ENCODE data around the gene SLCO4A1.

SLCO4A1 gene

GRCh38 chr20:62695448-62696414 is 53.4 kb downstream of the SLCO4A1 start:
- no peak overlapping the region for H3K27ac ChIP-seq (ENCODE audit: insufficient read depth, low read length, poor library complexity, severe bottlenecking)
- H3K27me3 ChIP-seq (replicated peaks; ENCODE audit: control insufficient read depth, insufficient read depth, low read length, poor library complexity, severe bottlenecking), result no peaks in the 10 kb centered on the region
- H3K4me3 ChIP-seq (ENCODE audit: insufficient read depth, low read depth, low read length, poor library complexity, severe bottlenecking), result no peak overlapping the region
- no peak for DNase-seq
- no peaks in the 10 kb centered on the region for H3K9me3 ChIP-seq (ENCODE audit: control insufficient read depth, low read length)
- no peaks in the 10 kb centered on the region for H3K4me1 ChIP-seq (ENCODE audit: control insufficient read depth, insufficient read depth, low read length, poor library complexity, severe bottlenecking)
- H3K36me3 ChIP-seq (ENCODE audit: control insufficient read depth, insufficient read depth, low read length), result no peaks in the 10 kb centered on the region

DNA sequence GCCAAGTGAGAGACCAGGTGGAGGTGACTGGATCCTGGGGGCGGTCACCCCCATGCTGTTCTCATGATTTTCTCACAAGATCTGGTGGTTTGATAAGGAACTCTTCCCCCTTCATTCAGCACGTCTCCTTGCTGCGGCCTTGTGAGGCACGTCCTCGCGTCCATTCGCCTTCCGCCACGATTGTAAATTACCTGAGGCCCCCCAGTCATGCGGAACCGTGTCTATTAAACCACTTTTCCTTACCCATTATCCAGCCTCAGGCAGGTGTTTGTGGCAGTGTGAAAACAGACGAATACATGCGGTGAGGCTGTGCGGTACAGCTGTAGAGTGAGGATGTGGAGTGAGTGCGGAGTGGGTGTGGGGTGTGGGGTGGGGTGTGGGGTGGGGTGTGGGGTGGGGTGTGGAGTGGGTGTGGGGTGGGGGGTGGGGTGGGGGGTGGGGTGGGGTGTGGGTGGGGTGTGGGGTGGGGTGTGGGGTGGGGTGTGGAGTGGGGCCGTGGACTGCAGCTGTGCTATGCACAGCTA is 54.2 kb downstream of the SLCO4A1 start:
- Histone ChIP-seq H3K9me3 (ENCODE audit: control insufficient read depth, low read length) (no peaks in the 10 kb centered on the region), H3K27me3 (replicated peaks; ENCODE audit: control insufficient read depth, insufficient read depth, low read length, poor library complexity, severe bottlenecking) (no peaks in the 10 kb centered on the region), H3K4me3 (ENCODE audit: insufficient read depth, low read depth, low read length, poor library complexity, severe bottlenecking) (no peak overlapping the region), H3K36me3 (ENCODE audit: control insufficient read depth, insufficient read depth, low read length) (no peaks in the 10 kb centered on the region), H3K27ac (ENCODE audit: insufficient read depth, low read length, poor library complexity, severe bottlenecking) (no peak overlapping the region), H3K4me1 (ENCODE audit: control insufficient read depth, insufficient read depth, low read length, poor library complexity, severe bottlenecking) (no peaks in the 10 kb centered on the region)
- no peak for DNase-seq

DNA sequence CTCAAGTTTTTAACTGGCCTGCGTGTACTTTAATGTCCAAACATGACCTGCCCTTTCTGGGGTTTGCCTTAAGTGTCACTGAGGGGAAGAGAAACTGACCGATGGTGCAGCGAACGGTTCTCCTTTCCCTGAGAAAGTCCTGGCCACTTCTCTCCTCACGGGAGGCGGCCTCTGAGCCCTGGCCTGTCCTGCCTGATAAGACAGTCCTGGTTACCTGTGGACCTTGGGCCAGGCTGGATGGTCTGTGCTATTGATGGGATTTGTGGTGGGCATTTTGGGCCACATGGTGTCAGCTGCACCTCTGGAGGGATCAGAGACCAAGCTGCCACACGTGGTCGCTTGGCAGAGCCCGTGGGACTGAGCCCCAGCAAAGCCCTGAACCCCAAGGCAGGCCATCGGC is 54.7 kb downstream of the SLCO4A1 start:
- H3K9me3 ChIP-seq (ENCODE audit: control insufficient read depth, low read length), result no peaks in the 10 kb centered on the region
- H3K4me1 ChIP-seq (ENCODE audit: control insufficient read depth, insufficient read depth, low read length, poor library complexity, severe bottlenecking), result no peaks in the 10 kb centered on the region
- no peaks in the 10 kb centered on the region for H3K27me3 ChIP-seq (replicated peaks; ENCODE audit: control insufficient read depth, insufficient read depth, low read length, poor library complexity, severe bottlenecking)
- H3K4me3 ChIP-seq (ENCODE audit: insufficient read depth, low read depth, low read length, poor library complexity, severe bottlenecking), result no peak overlapping the region
- DNase-seq, result no peak
- no peak overlapping the region for H3K27ac ChIP-seq (ENCODE audit: insufficient read depth, low read length, poor library complexity, severe bottlenecking)
- H3K36me3 ChIP-seq (ENCODE audit: control insufficient read depth, insufficient read depth, low read length), result no peaks in the 10 kb centered on the region

- Histone ChIP-seq H3K4me3 (ENCODE audit: insufficient read depth, low read depth, low read length, poor library complexity, severe bottlenecking) (no peak overlapping the region), H3K9me3 (ENCODE audit: control insufficient read depth, low read length) (no peaks in the 10 kb centered on the region), H3K27me3 (replicated peaks; ENCODE audit: control insufficient read depth, insufficient read depth, low read length, poor library complexity, severe bottlenecking) (no peaks in the 10 kb centered on the region), H3K4me1 (ENCODE audit: control insufficient read depth, insufficient read depth, low read length, poor library complexity, severe bottlenecking) (no peaks in the 10 kb centered on the region), H3K36me3 (ENCODE audit: control insufficient read depth, insufficient read depth, low read length) (no peaks in the 10 kb centered on the region), H3K27ac (ENCODE audit: insufficient read depth, low read length, poor library complexity, severe bottlenecking) (no peak overlapping the region)
- no peak for DNase-seq
Observed at GRCh38 chr20:62697468-62697912, 55.2 kb downstream of the SLCO4A1 start.

- Histone ChIP-seq H3K27ac (ENCODE audit: insufficient read depth, low read length, poor library complexity, severe bottlenecking) (no peak overlapping the region), H3K36me3 (ENCODE audit: control insufficient read depth, insufficient read depth, low read length) (no peaks in the 10 kb centered on the region), H3K4me3 (ENCODE audit: insufficient read depth, low read depth, low read length, poor library complexity, severe bottlenecking) (no peak overlapping the region), H3K27me3 (replicated peaks; ENCODE audit: control insufficient read depth, insufficient read depth, low read length, poor library complexity, severe bottlenecking) (no peaks in the 10 kb centered on the region), H3K4me1 (ENCODE audit: control insufficient read depth, insufficient read depth, low read length, poor library complexity, severe bottlenecking) (no peaks in the 10 kb centered on the region), H3K9me3 (ENCODE audit: control insufficient read depth, low read length) (no peaks in the 10 kb centered on the region)
- DNase-seq, result no peak
Observed at GRCh38 chr20:62698231-62698630, 55.9 kb downstream of the SLCO4A1 start.

DNA sequence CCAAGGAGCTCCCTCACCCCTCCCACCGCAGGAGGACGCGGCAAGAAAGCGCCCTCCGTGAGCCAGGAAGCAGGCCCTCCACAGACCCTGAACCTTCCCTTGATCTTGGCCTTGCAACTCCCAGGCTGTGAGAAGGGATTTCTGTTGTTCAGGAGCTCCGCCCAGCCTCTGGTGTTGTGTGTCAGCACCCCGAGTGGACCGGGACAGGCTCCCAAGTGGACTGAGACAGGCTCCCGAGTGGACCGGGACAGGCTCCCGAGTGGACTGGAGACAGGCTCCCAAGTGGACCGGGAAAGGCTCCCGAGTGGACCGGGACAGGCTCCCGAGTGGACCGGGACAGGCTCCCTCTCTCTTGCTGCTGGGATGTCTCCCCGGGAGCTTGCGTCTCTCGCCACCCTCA is 57.0 kb downstream of the SLCO4A1 start:
- H3K36me3 ChIP-seq (ENCODE audit: control insufficient read depth, insufficient read depth, low read length), result no peaks in the 10 kb centered on the region
- H3K4me1 ChIP-seq (ENCODE audit: control insufficient read depth, insufficient read depth, low read length, poor library complexity, severe bottlenecking), result peaks cover 6% of the 10 kb centered on the region
- H3K27ac ChIP-seq (ENCODE audit: insufficient read depth, low read length, poor library complexity, severe bottlenecking), result no peak overlapping the region
- no peak for DNase-seq
- H3K27me3 ChIP-seq (replicated peaks; ENCODE audit: control insufficient read depth, insufficient read depth, low read length, poor library complexity, severe bottlenecking), result no peaks in the 10 kb centered on the region
- H3K4me3 ChIP-seq (ENCODE audit: insufficient read depth, low read depth, low read length, poor library complexity, severe bottlenecking), result no peak overlapping the region
- H3K9me3 ChIP-seq (ENCODE audit: control insufficient read depth, low read length), result no peaks in the 10 kb centered on the region

DNA sequence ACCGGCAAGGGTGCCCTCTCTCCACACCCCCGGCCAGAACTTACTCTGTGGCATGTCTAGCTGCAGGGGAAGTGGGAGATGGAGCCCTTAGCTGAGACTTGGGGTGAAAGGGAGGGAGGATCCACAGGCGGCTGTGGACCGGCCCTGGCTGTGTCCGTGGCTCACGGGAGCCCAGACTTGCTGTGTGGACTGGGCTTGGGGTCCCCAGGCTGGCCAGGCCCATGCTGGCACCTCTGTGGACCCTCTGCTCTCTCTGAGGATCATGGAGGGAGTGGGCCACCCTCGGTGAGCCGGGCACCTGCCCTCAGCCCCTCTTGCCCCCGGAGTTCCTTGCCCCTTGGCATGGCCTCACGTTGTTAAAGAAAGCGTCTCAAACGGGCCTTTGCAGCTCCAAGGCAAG is 57.4 kb downstream of the SLCO4A1 start:
- Histone ChIP-seq H3K9me3 (ENCODE audit: control insufficient read depth, low read length) (no peaks in the 10 kb centered on the region), H3K4me3 (ENCODE audit: insufficient read depth, low read depth, low read length, poor library complexity, severe bottlenecking) (no peak overlapping the region), H3K36me3 (ENCODE audit: control insufficient read depth, insufficient read depth, low read length) (no peaks in the 10 kb centered on the region), H3K4me1 (ENCODE audit: control insufficient read depth, insufficient read depth, low read length, poor library complexity, severe bottlenecking) (peaks cover 6% of the 10 kb centered on the region), H3K27ac (ENCODE audit: insufficient read depth, low read length, poor library complexity, severe bottlenecking) (no peak overlapping the region), H3K27me3 (replicated peaks; ENCODE audit: control insufficient read depth, insufficient read depth, low read length, poor library complexity, severe bottlenecking) (no peaks in the 10 kb centered on the region)
- no peak for DNase-seq

DNA sequence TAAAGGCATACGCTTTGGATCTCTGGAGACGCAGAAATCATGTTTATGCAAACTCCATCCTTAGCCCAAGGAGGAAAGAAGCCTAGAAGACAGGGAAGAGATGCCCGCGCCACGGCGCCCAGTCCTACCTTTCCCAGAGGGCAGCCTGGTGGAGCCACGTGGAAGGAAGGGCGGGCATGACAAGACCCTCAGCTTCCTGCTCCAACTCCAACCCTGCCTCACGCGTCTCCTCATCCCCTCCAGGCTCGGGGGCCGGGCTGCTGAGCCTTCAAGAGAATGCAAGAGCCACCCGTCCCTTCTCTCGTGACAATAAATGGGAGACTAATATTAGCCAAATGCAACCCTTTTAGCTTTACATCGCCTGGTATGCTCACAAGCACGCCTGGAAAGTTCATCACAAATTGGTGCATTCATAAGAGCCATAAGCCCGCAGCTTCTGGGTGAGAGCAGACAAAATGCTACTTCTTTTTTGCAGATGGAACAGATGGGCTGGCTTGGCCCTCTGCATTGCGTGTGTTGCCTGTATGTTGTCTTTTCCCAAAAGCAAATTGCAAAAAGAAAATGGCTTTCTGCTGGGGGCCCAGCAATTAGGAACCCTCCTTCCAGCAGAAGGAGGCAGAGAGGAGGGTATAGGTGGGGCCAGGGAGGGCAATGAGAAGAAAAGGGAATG is 58.1 kb downstream of the SLCO4A1 start:
- Histone ChIP-seq H3K4me1 (ENCODE audit: control insufficient read depth, insufficient read depth, low read length, poor library complexity, severe bottlenecking) (peaks cover 6% of the 10 kb centered on the region), H3K27me3 (replicated peaks; ENCODE audit: control insufficient read depth, insufficient read depth, low read length, poor library complexity, severe bottlenecking) (no peaks in the 10 kb centered on the region)
- no peak for DNase-seq

DNA sequence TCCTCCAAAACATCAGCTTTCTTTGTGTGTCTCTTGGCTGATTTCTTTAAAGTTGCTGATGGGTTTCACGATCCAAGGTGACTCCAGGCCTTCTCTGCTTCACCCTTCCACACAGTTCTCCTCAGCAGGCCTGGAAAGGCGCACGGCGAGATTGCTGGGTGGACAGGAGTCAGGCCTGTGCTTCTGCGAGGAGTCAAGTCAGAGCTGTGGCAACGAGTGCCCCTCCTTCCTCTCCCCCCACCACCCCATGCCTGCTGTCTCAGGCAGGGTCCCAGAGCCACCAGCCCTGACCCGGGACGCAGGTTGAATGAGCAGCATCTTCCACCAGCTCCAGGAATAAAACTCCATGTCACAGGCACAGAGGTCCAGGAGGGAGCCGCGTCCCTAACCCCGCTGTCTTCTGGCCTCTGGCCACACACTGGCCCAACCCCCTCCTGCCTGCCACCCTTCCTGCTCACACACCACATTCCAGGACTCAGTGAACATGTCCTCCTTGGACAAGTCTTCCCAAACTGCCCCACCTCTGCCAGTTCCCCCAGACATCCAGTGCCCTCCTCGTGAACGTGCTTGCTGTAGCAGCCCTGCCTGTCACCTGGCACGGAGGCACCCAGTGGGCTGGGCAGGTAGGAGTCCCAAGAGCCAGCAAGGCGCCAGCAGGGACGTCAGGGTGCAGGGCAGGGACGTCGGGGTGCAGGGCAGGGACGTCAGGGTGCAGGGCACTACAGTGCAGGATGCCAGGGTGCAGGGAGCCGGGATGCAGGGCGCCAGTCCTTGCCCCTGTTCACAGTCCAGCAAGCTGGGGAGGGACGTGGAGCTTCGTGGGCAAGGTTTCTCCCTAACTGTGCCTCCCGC is 59.1 kb downstream of the SLCO4A1 start:
- DNase-seq, result no peak
- H3K36me3 ChIP-seq (ENCODE audit: control insufficient read depth, insufficient read depth, low read length), result no peaks in the 10 kb centered on the region
- no peaks in the 10 kb centered on the region for H3K9me3 ChIP-seq (ENCODE audit: control insufficient read depth, low read length)
- H3K4me1 ChIP-seq (ENCODE audit: control insufficient read depth, insufficient read depth, low read length, poor library complexity, severe bottlenecking), result peaks cover 6% of the 10 kb centered on the region
- no peak overlapping the region for H3K27ac ChIP-seq (ENCODE audit: insufficient read depth, low read length, poor library complexity, severe bottlenecking)
- no peak overlapping the region for H3K4me3 ChIP-seq (ENCODE audit: insufficient read depth, low read depth, low read length, poor library complexity, severe bottlenecking)
- H3K27me3 ChIP-seq (replicated peaks; ENCODE audit: control insufficient read depth, insufficient read depth, low read length, poor library complexity, severe bottlenecking), result no peaks in the 10 kb centered on the region

More for the DNA sequence above, 58.1 kb downstream of the SLCO4A1 start:
- no peak overlapping the region for H3K27ac ChIP-seq (ENCODE audit: insufficient read depth, low read length, poor library complexity, severe bottlenecking)
- no peak overlapping the region for H3K4me3 ChIP-seq (ENCODE audit: insufficient read depth, low read depth, low read length, poor library complexity, severe bottlenecking)
- H3K9me3 ChIP-seq (ENCODE audit: control insufficient read depth, low read length), result no peaks in the 10 kb centered on the region
- no peaks in the 10 kb centered on the region for H3K36me3 ChIP-seq (ENCODE audit: control insufficient read depth, insufficient read depth, low read length)

All from effector memory CD4-positive, alpha-beta T cell (primary cell).